Naive B cell (primary cell): Measurements from ENCODE around the gene OPA3. TPM values are rescaled to one million over a fixed set of nuclear protein-coding genes. Genes with fewer than 3 reads are reported as not detected.
A peak's percentile ranks its signal among the peaks of the same experiment; 100 is the strongest.

ENCODE experiments used
- ATAC-seq, 2 donors: fragments of 150-1000 bp; cut with Tn5 transposase; 2 replicates each; pipeline ENCODE4 v1.10.0; 2021; ENCODE audit warnings: low read depth in 2 of 2, mild to moderate bottlenecking in 2 of 2, moderate library complexity in 2 of 2
- DNase-seq: peaks from one replicate; pipeline ENCODE4 v3.0.0; 2022
- H3K27ac Mint-ChIP-seq, 6 donors: one replicate each; pipeline ENCODE4 v1.8.0; 2020 to 2022; ENCODE audit warnings: mild to moderate bottlenecking in 6 of 6, mixed read lengths in 6 of 6, moderate library complexity in 5 of 6, inconsistent platforms in 2 of 6
- H3K27me3 Mint-ChIP-seq, 3 donors: one replicate each; pipeline ENCODE4 v1.8.0; 2021 to 2022; ENCODE audit warnings: mixed read lengths in 3 of 3, mild to moderate bottlenecking in 1 of 3
- H3K36me3 Mint-ChIP-seq, 2 donors: one replicate each; pipeline ENCODE4 v1.8.0; 2020 to 2022; ENCODE audit warnings: mixed read lengths in 2 of 2, inconsistent platforms in 1 of 2, mild to moderate bottlenecking in 1 of 2
- H3K4me1 Mint-ChIP-seq, 3 donors: one replicate each; pipeline ENCODE4 v1.8.0; 2020 to 2022; ENCODE audit warnings: mixed read lengths in 3 of 3, inconsistent platforms in 1 of 3, mild to moderate bottlenecking in 1 of 3, moderate library complexity in 1 of 3
- H3K4me3 Mint-ChIP-seq, 8 donors: one replicate each; pipeline ENCODE4 v1.8.0; 2020 to 2022; ENCODE audit warnings: mild to moderate bottlenecking in 8 of 8, mixed read lengths in 8 of 8, moderate library complexity in 8 of 8, inconsistent platforms in 2 of 8
- H3K9me3 Mint-ChIP-seq, 7 donors: one replicate each; pipeline ENCODE4 v1.8.0; 2020 to 2022; ENCODE audit warnings: mixed read lengths in 7 of 7, mild to moderate bottlenecking in 5 of 7, inconsistent platforms in 2 of 7, moderate library complexity in 1 of 7
- polyA plus RNA-seq, 6 donors: library from polyadenylated mRNA; unstranded; fragments of 300-500 nt; fragmentation: Illumina TruSeq; gene quantifications; one replicate each; pipeline ENCODE4 v1.2.3, GENCODE V29; 2021; ENCODE audit warnings: low read depth in 6 of 6

OPA3 gene
- polyA plus RNA-seq, 6 donors from 2014 or later: 5.0 to 14.4 (median 7.8) TPM; not detected in 1

DNA sequence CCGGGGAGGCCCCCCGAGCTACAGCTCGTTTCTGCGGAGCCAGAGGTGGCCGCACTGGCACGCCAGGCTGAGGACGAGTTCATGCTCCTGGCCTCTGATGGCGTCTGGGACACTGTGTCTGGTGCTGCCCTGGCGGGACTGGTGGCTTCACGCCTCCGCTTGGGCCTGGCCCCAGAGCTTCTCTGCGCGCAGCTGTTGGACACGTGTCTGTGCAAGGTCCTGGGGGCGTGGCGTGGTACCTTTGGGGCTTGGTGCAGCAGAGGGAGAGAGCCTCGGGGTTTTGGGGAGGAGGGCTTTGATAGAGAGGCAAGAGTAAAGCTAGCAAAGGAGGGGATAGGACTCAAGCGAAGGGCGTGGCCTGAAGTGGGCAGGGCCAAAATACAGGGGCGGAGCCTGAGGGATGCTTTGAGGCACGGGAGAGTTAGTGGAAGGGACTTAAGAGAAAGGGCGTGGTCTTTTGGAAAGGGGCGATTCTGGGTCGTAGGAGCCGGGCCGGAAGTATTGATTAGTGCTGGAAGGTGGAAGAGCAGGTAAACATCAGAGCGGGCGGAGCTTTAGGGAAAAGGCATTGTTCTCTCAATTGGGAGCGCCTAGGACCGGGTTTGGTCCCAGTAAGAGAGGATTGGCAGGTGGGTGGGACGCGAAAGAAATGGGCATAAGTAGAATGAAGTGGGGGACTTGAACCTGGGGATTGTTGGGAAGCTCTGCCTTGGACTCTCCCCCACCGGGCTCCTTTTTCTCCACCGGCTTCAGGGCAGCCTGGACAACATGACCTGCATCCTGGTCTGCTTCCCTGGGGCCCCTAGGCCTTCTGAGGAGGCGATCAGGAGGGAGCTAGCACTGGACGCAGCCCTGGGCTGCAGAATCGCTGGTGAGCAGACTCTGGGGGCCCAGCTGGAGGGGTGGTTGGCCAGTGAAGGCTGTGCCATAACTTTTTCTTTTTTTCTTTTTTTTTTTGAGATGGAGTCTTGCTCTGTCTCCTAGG, 85.1 kb downstream of the OPA3 start:
- Mint-ChIP-seq H3K4me3 (peak overlapping the region; percentile 42 to 88 (median 72)), H3K9me3 (no peaks in the 10 kb centered on the region), H3K27me3 (peaks cover 9 to 25% (median 11%) of the 10 kb centered on the region in 3 donors), H3K4me1 (peaks cover 37 to 44% (median 40%) of the 10 kb centered on the region in 3 donors), H3K36me3 (no peaks in the 10 kb centered on the region), H3K27ac (peak overlapping the region in 1 of 6 donors; percentile 80)
- ATAC-seq (peak; percentile 3 to 14), DNase-seq (no peak)

GRCh38 chr19:45498411-45499195, 86.0 kb downstream of the OPA3 start, which contains the start of gene PPM1N:
Gene PPM1N, plus strand, starts transcription at chr19:45498443. Its CDS starts 30 bp downstream, at chr19:45498473.
- H3K27ac Mint-ChIP-seq: peak within 1 kb of the TSS; percentile 47 to 96 (median 80)
- H3K9me3 Mint-ChIP-seq: no peaks in the 10 kb centered on the region
- peaks cover 10 to 34% (median 17%) of the 10 kb centered on the region in 3 donors for H3K27me3 Mint-ChIP-seq
- peaks cover 39 to 46% (median 46%) of the 10 kb centered on the region in 3 donors for H3K4me1 Mint-ChIP-seq
- ATAC-seq: peak; percentile 69 to 72
- peak; percentile 67 for DNase-seq
- H3K4me3 Mint-ChIP-seq: peak within 1 kb of the TSS; percentile 80 to 96 (median 88)
- no peaks in the 10 kb centered on the region for H3K36me3 Mint-ChIP-seq

GRCh38 chr19:45497791-45498190, 86.8 kb downstream of the OPA3 start:
- no peak for DNase-seq
- ATAC-seq: no peak
- Mint-ChIP-seq H3K9me3 (no peaks in the 10 kb centered on the region), H3K36me3 (no peaks in the 10 kb centered on the region), H3K4me1 (peaks cover 40 to 54% (median 52%) of the 10 kb centered on the region in 3 donors), H3K27me3 (peaks cover 15 to 42% (median 25%) of the 10 kb centered on the region in 3 donors), H3K27ac (peak overlapping the region in 4 of 6 donors; percentile 43 to 72 (median 55)), H3K4me3 (peak overlapping the region; percentile 63 to 90 (median 84))

GRCh38 chr19:45496349-45496953, 88.2 kb downstream of the OPA3 start:
- peak; percentile 12 to 18 for ATAC-seq
- peak overlapping the region in 2 of 6 donors; percentile 44 to 57 for H3K27ac Mint-ChIP-seq
- H3K4me3 Mint-ChIP-seq: peak overlapping the region; percentile 65 to 88 (median 73)
- H3K9me3 Mint-ChIP-seq: no peaks in the 10 kb centered on the region
- peaks cover 44 to 59% (median 50%) of the 10 kb centered on the region in 3 donors for H3K4me1 Mint-ChIP-seq
- no peak for DNase-seq
- H3K36me3 Mint-ChIP-seq: no peaks in the 10 kb centered on the region
- H3K27me3 Mint-ChIP-seq: peaks cover 18 to 55% (median 36%) of the 10 kb centered on the region in 3 donors

DNA sequence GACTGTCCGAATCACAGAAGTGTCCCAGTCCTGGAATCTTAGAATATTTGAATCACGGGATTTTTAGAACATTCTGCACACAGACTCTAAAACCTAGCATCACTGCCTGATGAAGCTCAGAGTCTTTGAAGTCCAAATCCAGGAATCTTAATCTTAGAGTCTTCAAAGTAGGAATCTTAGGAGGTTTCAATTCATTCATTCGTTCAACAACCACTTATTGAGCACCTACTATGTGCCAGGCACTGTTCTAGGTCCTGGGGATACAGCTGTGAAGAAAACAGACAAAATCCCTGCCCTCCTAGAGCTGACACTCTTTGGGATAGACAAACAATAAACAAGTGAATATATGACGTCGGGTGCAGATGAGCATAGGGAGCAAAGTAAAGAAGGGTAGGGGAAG, 89.4 kb downstream of the OPA3 start:
- Mint-ChIP-seq H3K4me3 (peak overlapping the region; percentile 40 to 83 (median 73)), H3K4me1 (peaks cover 39 to 53% (median 48%) of the 10 kb centered on the region in 3 donors), H3K27me3 (peaks cover 18 to 56% (median 36%) of the 10 kb centered on the region in 3 donors), H3K9me3 (no peaks in the 10 kb centered on the region), H3K36me3 (no peaks in the 10 kb centered on the region), H3K27ac (no peak overlapping the region)
- ATAC-seq (no peak), DNase-seq (no peak)

GRCh38 chr19:45494261-45494916, 90.2 kb downstream of the OPA3 start:
- Mint-ChIP-seq H3K27ac (no peak overlapping the region), H3K27me3 (peaks cover 18 to 53% (median 36%) of the 10 kb centered on the region in 3 donors), H3K9me3 (no peaks in the 10 kb centered on the region), H3K4me1 (peaks cover 36 to 48% (median 44%) of the 10 kb centered on the region in 3 donors), H3K36me3 (no peaks in the 10 kb centered on the region), H3K4me3 (no peak overlapping the region)
- ATAC-seq (no peak), DNase-seq (no peak)

DNA sequence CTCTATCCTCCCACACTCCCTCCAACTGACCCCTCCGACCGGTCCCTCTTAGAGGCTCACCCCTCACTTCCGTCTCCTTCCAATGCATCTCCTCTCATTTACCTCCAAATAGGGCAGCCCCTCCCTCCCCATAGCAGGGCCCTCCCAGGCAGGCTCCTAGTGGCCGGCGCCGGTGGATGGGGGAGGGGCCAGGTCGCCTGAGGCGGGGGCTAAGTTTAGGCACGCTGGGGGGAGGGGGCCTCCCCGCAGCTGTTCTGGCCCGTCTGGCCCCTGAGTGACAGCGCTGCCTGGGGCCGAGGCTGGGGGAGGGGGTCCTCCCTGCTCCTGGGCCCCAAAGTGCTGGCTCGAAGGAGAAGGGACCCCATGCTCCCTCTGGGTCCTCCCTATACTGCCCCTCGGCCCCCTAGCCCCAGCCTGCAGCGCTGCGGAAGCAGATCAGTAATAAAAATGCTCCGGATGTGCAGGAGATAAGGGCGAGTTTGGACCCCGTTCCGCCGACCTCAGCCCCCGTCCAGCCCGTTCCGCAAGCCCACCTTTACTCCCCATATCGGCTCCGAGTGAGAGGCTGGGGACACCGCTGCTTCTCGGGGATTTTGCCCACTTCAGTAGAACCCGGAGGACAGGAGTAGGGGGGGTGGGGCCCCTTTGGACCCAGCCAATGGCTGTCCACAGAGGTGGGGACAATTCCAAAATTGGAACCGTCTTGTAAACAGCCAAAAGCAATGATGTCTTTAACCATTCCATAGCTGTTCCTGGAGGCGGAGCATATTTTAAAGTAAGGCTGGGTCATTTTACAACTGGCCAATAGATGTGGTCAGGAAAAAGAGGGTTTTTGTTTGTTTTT, 91.8 kb downstream of the OPA3 start:
- no peak for DNase-seq
- Mint-ChIP-seq H3K27ac (no peak overlapping the region), H3K27me3 (peaks cover 18 to 63% (median 44%) of the 10 kb centered on the region in 3 donors), H3K4me3 (peak overlapping the region in 7 of 8 donors; percentile 8 to 57 (median 21)), H3K36me3 (no peaks in the 10 kb centered on the region), H3K4me1 (peaks cover 27 to 37% (median 35%) of the 10 kb centered on the region in 3 donors), H3K9me3 (no peaks in the 10 kb centered on the region)
- ATAC-seq: no peak

- Mint-ChIP-seq H3K4me3 (peak overlapping the region in 1 of 8 donors; percentile 71), H3K27ac (no peak overlapping the region), H3K9me3 (no peaks in the 10 kb centered on the region), H3K4me1 (peaks cover 24 to 30% (median 28%) of the 10 kb centered on the region in 3 donors), H3K36me3 (no peaks in the 10 kb centered on the region), H3K27me3 (peaks cover 18 to 61% (median 44%) of the 10 kb centered on the region in 3 donors)
- no peak for DNase-seq
- no peak for ATAC-seq
These were observed 92.4 kb downstream of the OPA3 start for GRCh38 chr19:45492137-45492626.

GRCh38 chr19:45489216-45489855, 95.3 kb downstream of the OPA3 start:
- ATAC-seq (no peak), DNase-seq (no peak)
- H3K27me3 Mint-ChIP-seq: peaks cover 10 to 43% (median 33%) of the 10 kb centered on the region in 3 donors
- peaks cover 16 to 31% (median 20%) of the 10 kb centered on the region in 3 donors for H3K4me1 Mint-ChIP-seq
- peak overlapping the region in 1 of 6 donors; percentile 42 for H3K27ac Mint-ChIP-seq
- no peak overlapping the region for H3K4me3 Mint-ChIP-seq
- no peaks in the 10 kb centered on the region for H3K36me3 Mint-ChIP-seq
- H3K9me3 Mint-ChIP-seq: no peaks in the 10 kb centered on the region

- H3K4me3 Mint-ChIP-seq: no peak overlapping the region
- peaks cover 15 to 26% (median 19%) of the 10 kb centered on the region in 3 donors for H3K4me1 Mint-ChIP-seq
These were observed 95.9 kb downstream of the OPA3 start for GRCh38 chr19:45488708-45489107.

More at GRCh38 chr19:45488708-45489107, 95.9 kb downstream of the OPA3 start:
- no peak overlapping the region for H3K27ac Mint-ChIP-seq
- peaks cover 10 to 37% (median 28%) of the 10 kb centered on the region in 3 donors for H3K27me3 Mint-ChIP-seq
- no peaks in the 10 kb centered on the region for H3K9me3 Mint-ChIP-seq
- ATAC-seq: no peak
- H3K36me3 Mint-ChIP-seq: no peaks in the 10 kb centered on the region
- DNase-seq: no peak
